NK-92 treated with Interleukin-12 subunit alpha and Interleukin-12 subunit beta, amount 100 ng/mL, for 24 hours (cell line): Measurements from ENCODE around the gene HCAR3.

Experiments
- DNase-seq: peaks from one replicate; lab custom pipeline; 2025; lab: John Stamatoyannopoulos, UW

The HCAR3 gene

GRCh38 chr12:122669397-122670070 is 47.1 kb downstream of the HCAR3 start:
- no peak for DNase-seq

GRCh38 chr12:122668268-122668667 is 48.3 kb downstream of the HCAR3 start:
- no peak for DNase-seq

- no peak for DNase-seq
Measured at GRCh38 chr12:122665759-122666158, 50.9 kb downstream of the HCAR3 start.

GRCh38 chr12:122665349-122665748 is 51.3 kb downstream of the HCAR3 start:
- no peak for DNase-seq
